Endodermal cell (in vitro differentiated cells): ENCODE measurements around the gene ZNF592. TPM values are rescaled to one million over a fixed set of nuclear protein-coding genes. Genes with fewer than 3 reads are reported as not detected.
"Not testable (repeated sequence)": the region's sequence is repeated elsewhere in the genome, so short reads cannot be mapped to it uniquely, and the experiment has no call there.

ENCODE experiments used
- DNase-seq: peaks from one replicate; pipeline ENCODE4 v3.0.0-alpha.2; 2017
- H3K27ac ChIP-seq: 2 replicates; pipeline ENCODE4 v1.5.1; 2013; ENCODE audit warnings: mild to moderate bottlenecking, low read depth, low read length, moderate library complexity
- H3K27me3 ChIP-seq: 2 replicates; pipeline ENCODE4 v1.6.1; 2013; ENCODE audit warnings: mild to moderate bottlenecking, low read length, moderate library complexity; ENCODE audit not compliant: insufficient read depth, control insufficient read depth, poor library complexity, severe bottlenecking
- H3K36me3 ChIP-seq: 2 replicates; pipeline ENCODE4 v1.7.0; 2013; ENCODE audit warnings: mild to moderate bottlenecking, low read length, moderate library complexity; ENCODE audit not compliant: control insufficient read depth, insufficient read depth
- H3K4me1 ChIP-seq: one replicate; pipeline ENCODE4 v1.7.0; 2013; ENCODE audit warnings: low read length; ENCODE audit not compliant: control insufficient read depth, insufficient read depth
- H3K4me3 ChIP-seq: 2 replicates; pipeline ENCODE4 v1.5.1; 2013; ENCODE audit warnings: mild to moderate bottlenecking, low read length, moderate library complexity
- H3K9ac ChIP-seq: 2 replicates; pipeline ENCODE4 v1.6.1; 2013; ENCODE audit warnings: mild to moderate bottlenecking, low read length, moderate library complexity; ENCODE audit not compliant: poor library complexity, severe bottlenecking; ENCODE audit errors: extremely low read depth
- H3K9me3 ChIP-seq: 2 replicates; pipeline ENCODE4 v1.6.1; 2013; ENCODE audit warnings: mild to moderate bottlenecking, low read length, moderate library complexity; ENCODE audit not compliant: control insufficient read depth
- H3K27ac Mint-ChIP-seq: 2 replicates; pipeline ENCODE4 v1.8.0; 2020; ENCODE audit warnings: mixed read lengths
- H3K27me3 Mint-ChIP-seq: 2 replicates; pipeline ENCODE4 v1.8.0; 2021; ENCODE audit warnings: mild to moderate bottlenecking, mixed read lengths; ENCODE audit not compliant: insufficient read depth
- H3K36me3 Mint-ChIP-seq: 2 replicates; pipeline ENCODE4 v1.8.0; 2020; ENCODE audit warnings: low read depth, mixed read lengths
- H3K4me1 Mint-ChIP-seq: 2 replicates; pipeline ENCODE4 v1.8.0; 2020; ENCODE audit warnings: mixed read lengths
- H3K4me3 Mint-ChIP-seq: 2 replicates; pipeline ENCODE4 v1.8.0; 2020; ENCODE audit warnings: mild to moderate bottlenecking, moderate library complexity, mixed read lengths
- H3K9me3 Mint-ChIP-seq: 2 replicates; pipeline ENCODE4 v1.8.0; 2020; ENCODE audit warnings: mild to moderate bottlenecking, mixed read lengths
- WGBS, 2 experiments: methylation state at CpG; one replicate each; pipeline versions ENCODE4 v1.1.5 to v1.1.7; 2013; ENCODE audit warnings: missing lambda C conversion rate in 2 of 2, mixed read lengths in 1 of 2; ENCODE audit not compliant: insufficient coverage in 1 of 2, insufficient read length in 1 of 2; 5-methylcytosine and 5-hydroxymethylcytosine counted together
- total RNA-seq, 2 donors: library from RNA; stranded (reverse); fragmentation: NEBNext Ultra II Directional in 1 of 2; extraction: Animal tissue kit (Norgen Biotek cat#: 25700) in 1 of 2; gene quantifications; 2 replicates in 1 of 2; 3 replicates in 1 of 2; pipeline ENCODE4 v1.2.1, GENCODE V29; 2021
- TF ChIP-seq, protein P1 (sequence below): fragments of 200-600 bp; sonication (generic); conservative IDR thresholded peaks from 2 replicates; pipeline ENCODE4 v1.5.0; 2021; ENCODE audit warnings: antibody characterized with exemption, mild to moderate bottlenecking

Gene ZNF592
- total RNA-seq, 2 donors from 2014 or later, result 33.3 to 35.2 TPM

GRCh38 chr15:84845631-84846030 lies 97.2 kb downstream of the ZNF592 start:
- 88 to 94% methylated on average over 6 to 7 of the region's 7 CpGs for WGBS, 2 experiments
- H3K4me3 Mint-ChIP-seq, H3K4me3 ChIP-seq, H3K4me1 ChIP-seq, H3K27me3 ChIP-seq, H3K27me3 Mint-ChIP-seq, H3K27ac ChIP-seq, H3K9ac ChIP-seq, H3K4me1 Mint-ChIP-seq, H3K9me3 ChIP-seq: not testable (repeated sequence)
- TF ChIP-seq, protein P1, sequence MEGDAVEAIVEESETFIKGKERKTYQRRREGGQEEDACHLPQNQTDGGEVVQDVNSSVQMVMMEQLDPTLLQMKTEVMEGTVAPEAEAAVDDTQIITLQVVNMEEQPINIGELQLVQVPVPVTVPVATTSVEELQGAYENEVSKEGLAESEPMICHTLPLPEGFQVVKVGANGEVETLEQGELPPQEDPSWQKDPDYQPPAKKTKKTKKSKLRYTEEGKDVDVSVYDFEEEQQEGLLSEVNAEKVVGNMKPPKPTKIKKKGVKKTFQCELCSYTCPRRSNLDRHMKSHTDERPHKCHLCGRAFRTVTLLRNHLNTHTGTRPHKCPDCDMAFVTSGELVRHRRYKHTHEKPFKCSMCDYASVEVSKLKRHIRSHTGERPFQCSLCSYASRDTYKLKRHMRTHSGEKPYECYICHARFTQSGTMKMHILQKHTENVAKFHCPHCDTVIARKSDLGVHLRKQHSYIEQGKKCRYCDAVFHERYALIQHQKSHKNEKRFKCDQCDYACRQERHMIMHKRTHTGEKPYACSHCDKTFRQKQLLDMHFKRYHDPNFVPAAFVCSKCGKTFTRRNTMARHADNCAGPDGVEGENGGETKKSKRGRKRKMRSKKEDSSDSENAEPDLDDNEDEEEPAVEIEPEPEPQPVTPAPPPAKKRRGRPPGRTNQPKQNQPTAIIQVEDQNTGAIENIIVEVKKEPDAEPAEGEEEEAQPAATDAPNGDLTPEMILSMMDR, result peak; percentile 86
- Mint-ChIP-seq H3K27ac (peak overlapping the region; percentile 18), H3K36me3 (peaks cover 69% of the 10 kb centered on the region), H3K9me3 (peaks cover 13% of the 10 kb centered on the region)
- DNase-seq, result peak; percentile 88
- peaks cover 75% of the 10 kb centered on the region for H3K36me3 ChIP-seq

DNA sequence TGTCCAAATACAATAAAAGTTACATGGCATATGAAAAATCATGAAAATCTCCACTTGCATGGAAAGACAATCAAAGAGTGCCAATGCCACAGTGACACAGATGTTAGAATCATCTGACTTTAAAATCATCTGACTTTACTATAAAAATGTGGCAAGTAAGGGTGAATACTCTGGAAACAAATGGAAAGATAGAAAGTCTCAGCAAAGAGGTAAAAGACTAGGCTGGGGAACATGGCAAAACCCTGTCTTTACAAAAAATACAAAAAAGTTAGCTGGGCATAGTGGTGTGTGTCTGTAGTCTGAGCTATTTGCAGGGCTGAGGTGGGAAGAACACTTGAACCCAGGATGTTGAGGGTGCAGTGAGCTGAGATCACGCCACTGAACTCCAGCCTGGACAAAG lies 97.9 kb downstream of the ZNF592 start:
- Mint-ChIP-seq H3K9me3 (peaks cover 13% of the 10 kb centered on the region), H3K27ac (no peak overlapping the region), H3K4me1 (no peaks in the 10 kb centered on the region), H3K4me3 (no peak overlapping the region), H3K36me3 (peaks cover 66% of the 10 kb centered on the region), H3K27me3 (no peaks in the 10 kb centered on the region)
- 83% methylated on average over 1 of the region's 1 CpG; no CpG with 5 or more reads in 1 of the 2 experiments for WGBS, 2 experiments
- TF ChIP-seq, protein P1, result no peak
- Histone ChIP-seq H3K9ac (no peak overlapping the region), H3K36me3 (peaks cover 77% of the 10 kb centered on the region), H3K9me3 (no peaks in the 10 kb centered on the region), H3K27me3 (no peaks in the 10 kb centered on the region), H3K4me1 (no peaks in the 10 kb centered on the region), H3K4me3 (no peak overlapping the region), H3K27ac (no peak overlapping the region)
- no peak for DNase-seq

- H3K4me3 ChIP-seq, result no peak overlapping the region
- no peaks in the 10 kb centered on the region for H3K4me1 ChIP-seq
- H3K9me3 ChIP-seq, result no peaks in the 10 kb centered on the region
- Mint-ChIP-seq H3K36me3 (peaks cover 61% of the 10 kb centered on the region), H3K4me1 (no peaks in the 10 kb centered on the region), H3K27me3 (no peaks in the 10 kb centered on the region), H3K4me3 (no peak overlapping the region), H3K27ac (no peak overlapping the region), H3K9me3 (peaks cover 13% of the 10 kb centered on the region)
- H3K9ac ChIP-seq, result no peak overlapping the region
- DNase-seq, result no peak
- TF ChIP-seq, protein P1, result no peak
- no peaks in the 10 kb centered on the region for H3K27me3 ChIP-seq
- H3K36me3 ChIP-seq, result peaks cover 76% of the 10 kb centered on the region
- H3K27ac ChIP-seq, result no peak overlapping the region
These were observed 99.0 kb downstream of the ZNF592 start for GRCh38 chr15:84847382-84847781.
